OCI-LY1 (cell line): ENCODE measurements around the gene CLDN17.

Experiments
- H2AFZ ChIP-seq: fragments of 200-600 bp; sonication (generic), shearing (Covaris generic); 2 replicates; pipeline ENCODE4 v1.6.0; 2014; ENCODE audit warnings: antibody characterized with exemption, mild to moderate bottlenecking, low read length
- H3F3A ChIP-seq: fragments of 200-600 bp; sonication (generic), shearing (Covaris generic); 2 replicates; pipeline ENCODE4 v1.6.0; 2014; ENCODE audit warnings: mild to moderate bottlenecking, antibody characterized with exemption, low read length, moderate library complexity; ENCODE audit not compliant: insufficient read depth
- H3K27ac ChIP-seq: fragments of 200-600 bp; sonication (generic); 2 replicates; pipeline ENCODE4 v1.5.1; 2014; ENCODE audit warnings: low read length, mixed run types, mild to moderate bottlenecking, low read depth; ENCODE audit not compliant: poor library complexity, severe bottlenecking
- H3K27me3 ChIP-seq: fragments of 200-600 bp; sonication (generic); 2 replicates; pipeline ENCODE4 v1.6.0; 2014; ENCODE audit warnings: antibody characterized with exemption, mild to moderate bottlenecking, low read length, moderate library complexity; ENCODE audit not compliant: insufficient read depth
- H3K36me3 ChIP-seq: fragments of 200-600 bp; sonication (generic); 2 replicates; pipeline ENCODE4 v1.6.1; 2014; ENCODE audit warnings: mild to moderate bottlenecking, antibody characterized with exemption, low read length, moderate library complexity, mixed read lengths; ENCODE audit not compliant: insufficient read depth
- H3K4me1 ChIP-seq: fragments of 200-600 bp; sonication (generic); 2 replicates; pipeline ENCODE4 v1.5.1; 2014; ENCODE audit warnings: mild to moderate bottlenecking, low read length, moderate library complexity; ENCODE audit not compliant: insufficient read depth, severe bottlenecking
- H3K4me2 ChIP-seq: fragments of 200-600 bp; sonication (generic), shearing (Covaris generic); 2 replicates; pipeline ENCODE4 v1.6.1; 2014; ENCODE audit warnings: low read length
- H3K4me3 ChIP-seq: fragments of 200-600 bp; sonication (generic); 2 replicates; pipeline ENCODE4 v1.5.1; 2014; ENCODE audit warnings: low read length, low read depth, mild to moderate bottlenecking, mixed read lengths; ENCODE audit not compliant: poor library complexity, severe bottlenecking
- H3K79me2 ChIP-seq: fragments of 200-600 bp; shearing (Covaris generic); 2 replicates; pipeline ENCODE4 v1.6.1; 2016; ENCODE audit warnings: mixed run types, low read length, mixed read lengths; ENCODE audit not compliant: insufficient read depth
- H3K9ac ChIP-seq: fragments of 200-600 bp; sonication (generic), shearing (Covaris generic); 2 replicates; pipeline ENCODE4 v1.6.1; 2014; ENCODE audit warnings: mild to moderate bottlenecking, low read length, mixed read lengths
- H3K9me2 ChIP-seq: fragments of 200-600 bp; sonication (generic), shearing (Covaris generic); 2 replicates; pipeline ENCODE4 v1.6.1; 2014; ENCODE audit warnings: low read depth, mild to moderate bottlenecking, low read length, mixed read lengths
- H3K9me3 ChIP-seq: fragments of 200-600 bp; shearing (Covaris generic); 2 replicates; pipeline ENCODE4 v1.6.1; 2014; ENCODE audit warnings: low read length, mixed read lengths
- H4K20me1 ChIP-seq: fragments of 200-600 bp; sonication (generic), shearing (Covaris generic); 2 replicates; pipeline ENCODE4 v1.6.0; 2016; ENCODE audit warnings: mild to moderate bottlenecking, low read length; ENCODE audit not compliant: insufficient read depth
- CTCF ChIP-seq: fragments of 200-600 bp; sonication (generic), shearing (Covaris generic); IDR thresholded peaks from 2 replicates; pipeline ENCODE4 v1.5.1; 2017; ENCODE audit warnings: mild to moderate bottlenecking, antibody characterized with exemption, low read length, moderate library complexity, mixed read lengths
- EZH2 ChIP-seq: fragments of 200-600 bp; sonication (generic), shearing (Covaris generic); IDR thresholded peaks from 2 replicates; pipeline ENCODE4 v1.8.0; 2017; ENCODE audit warnings: borderline replicate concordance, mixed run types, mild to moderate bottlenecking, antibody characterized with exemption, low read length, moderate library complexity, mixed read lengths

CLDN17 gene

GRCh38 chr21:30146558-30147282 lies 19.9 kb downstream of the CLDN17 start:
- Histone ChIP-seq H3K79me2 (no peaks in the 10 kb centered on the region), H3K27me3 (no peaks in the 10 kb centered on the region), H3K27ac (no peak overlapping the region), H3K4me3 (no peak overlapping the region), H3K4me1 (no peaks in the 10 kb centered on the region), H3K4me2 (no peak overlapping the region), H3K9me3 (no peaks in the 10 kb centered on the region), H3F3A (no peaks in the 10 kb centered on the region), H4K20me1 (no peaks in the 10 kb centered on the region), H3K9me2 (no peaks in the 10 kb centered on the region), H2AFZ (no peak overlapping the region), H3K36me3 (no peaks in the 10 kb centered on the region), H3K9ac (no peak overlapping the region)
- TF ChIP-seq EZH2 (no peak), CTCF (no peak)

GRCh38 chr21:30138483-30138882 lies 28.1 kb downstream of the CLDN17 start:
- H3K27me3 ChIP-seq = no peaks in the 10 kb centered on the region
- H3K27ac ChIP-seq = no peak overlapping the region
- no peaks in the 10 kb centered on the region for H4K20me1 ChIP-seq
- no peaks in the 10 kb centered on the region for H3K9me2 ChIP-seq
- H3K9me3 ChIP-seq = no peaks in the 10 kb centered on the region
- H3K4me2 ChIP-seq = no peak overlapping the region
- H3K9ac ChIP-seq = no peak overlapping the region
- no peaks in the 10 kb centered on the region for H3K4me1 ChIP-seq
- H3K79me2 ChIP-seq = no peaks in the 10 kb centered on the region
- H3K36me3 ChIP-seq = no peaks in the 10 kb centered on the region
- no peak overlapping the region for H3K4me3 ChIP-seq
- no peak for TF ChIP-seq EZH2
- TF ChIP-seq CTCF = no peak
- H2AFZ ChIP-seq = no peak overlapping the region
- H3F3A ChIP-seq = no peaks in the 10 kb centered on the region

- H3K4me3 ChIP-seq = no peak overlapping the region
- no peak overlapping the region for H3K9ac ChIP-seq
- no peaks in the 10 kb centered on the region for H3K9me2 ChIP-seq
- no peaks in the 10 kb centered on the region for H3K79me2 ChIP-seq
- H3K27ac ChIP-seq = no peak overlapping the region
- no peaks in the 10 kb centered on the region for H3K27me3 ChIP-seq
- H4K20me1 ChIP-seq = no peaks in the 10 kb centered on the region
- H2AFZ ChIP-seq = no peak overlapping the region
- no peaks in the 10 kb centered on the region for H3K9me3 ChIP-seq
- H3K4me2 ChIP-seq = no peak overlapping the region
- no peaks in the 10 kb centered on the region for H3K36me3 ChIP-seq
- no peak for TF ChIP-seq EZH2
- no peak for TF ChIP-seq CTCF
- H3K4me1 ChIP-seq = no peaks in the 10 kb centered on the region
- H3F3A ChIP-seq = no peaks in the 10 kb centered on the region
Observed at GRCh38 chr21:30129246-30129645, 37.4 kb downstream of the CLDN17 start.
